Right lobe of liver (tissue), 6 donors: Measurements from ENCODE around the gene MID1IP1. TPM values are rescaled to one million over a fixed set of nuclear protein-coding genes. Genes with fewer than 3 reads are reported as not detected.
A peak's percentile ranks its signal among the peaks of the same experiment; 100 is the strongest.

Experiments
- ATAC-seq, 4 donors: fragments of 200-7000 bp; cut with Tn5 transposase; one replicate each; pipeline ENCODE4 v1.9.1; 2020; ENCODE audit warnings: mild to moderate bottlenecking in 4 of 4, moderate library complexity in 4 of 4
- DNase-seq, 3 donors: peaks; one replicate each; pipeline ENCODE4 v3.0.0-alpha.2; 2020
- H3K27ac ChIP-seq, 3 donors: fragments of 200-600 bp; one replicate each; pipeline ENCODE4 v1.8.0; 2022
- H3K27me3 ChIP-seq, 2 donors: fragments of 200-600 bp; one replicate each; pipeline ENCODE4 v1.8.0; 2022
- H3K36me3 ChIP-seq, 4 donors: fragments of 200-600 bp; sonication (generic) in 1 of 4; one replicate each; pipeline versions ENCODE4 v1.5.1 to v1.8.0; 2017 to 2022; ENCODE audit warnings: control low read depth in 1 of 4
- H3K4me1 ChIP-seq, 4 donors: fragments of 200-600 bp; sonication (generic) in 1 of 4; one replicate each; pipeline versions ENCODE4 v1.5.1 to v1.8.0; 2017 to 2022; ENCODE audit warnings: control low read depth in 1 of 4
- H3K4me3 ChIP-seq, 3 donors: fragments of 200-600 bp; one replicate each; pipeline ENCODE4 v1.8.0; 2022
- H3K9me3 ChIP-seq, 4 donors: fragments of 200-600 bp; sonication (generic) in 1 of 4; one replicate each; pipeline versions ENCODE4 v1.5.1 to v1.8.0; 2017 to 2022; ENCODE audit warnings: control low read depth in 1 of 4
- POLR2A ChIP-seq: fragments of 450-650 bp; IDR thresholded peaks from one replicate; pipeline ENCODE4 v1.6.1; 2017; ENCODE audit warnings: antibody characterized with exemption, mild to moderate bottlenecking
- WGBS: methylation state at CpG from one replicate; pipeline ENCODE4 v1.1.6; 2018; ENCODE audit warnings: low coverage, low lambda C conversion rate; ENCODE audit not compliant: insufficient coverage; ENCODE audit errors: missing lambda C conversion rate; 5-methylcytosine and 5-hydroxymethylcytosine counted together
- intact Hi-C, 2 donors: fragments of 100-400 bp; cut with DNase I; formaldehyde crosslinking; loops; one replicate each; pipeline versions ENCODE4 v1.11.2 to v1.14.1; 2022
- total RNA-seq, 6 experiments: library from RNA; depleted of rRNA in 2 of 6; stranded (reverse); fragments of >200 nt in 2 of 6; fragmentation: NEBNext Ultra II Directional in 3 of 6; extraction: Animal tissue kit (Norgen Biotek cat#: 25700) in 3 of 6; gene quantifications; one replicate each; pipeline versions ENCODE4 v1.1.0 to v1.2.4, GENCODE V29; 2016 to 2023
- TF ChIP-seq, protein P1 (sequence below), 4 donors: fragments of 200-600 bp in 3 of 4; fragments of 450-650 bp in 1 of 4; IDR thresholded peaks; one replicate each; pipeline versions ENCODE4 v1.5.1 to v1.8.0; 2016 to 2022; ENCODE audit warnings: antibody characterized with exemption in 4 of 4, mild to moderate bottlenecking in 2 of 4
- donor health status: DM: no; HTN: yes; CAD: no.
- donor health status: DM: no; HTN: no; CAD: no.
- donor health status: DM: no; HTN: no; CAD: no.
- donor health status: DM: no; HTN: yes; CAD: no.
- donor health status: DM: no; HTN: yes; CAD: no.

MID1IP1 gene
- total RNA-seq, 6 experiments from 2014 or later: 18.4 to 59.8 (median 41.2) TPM

DNA sequence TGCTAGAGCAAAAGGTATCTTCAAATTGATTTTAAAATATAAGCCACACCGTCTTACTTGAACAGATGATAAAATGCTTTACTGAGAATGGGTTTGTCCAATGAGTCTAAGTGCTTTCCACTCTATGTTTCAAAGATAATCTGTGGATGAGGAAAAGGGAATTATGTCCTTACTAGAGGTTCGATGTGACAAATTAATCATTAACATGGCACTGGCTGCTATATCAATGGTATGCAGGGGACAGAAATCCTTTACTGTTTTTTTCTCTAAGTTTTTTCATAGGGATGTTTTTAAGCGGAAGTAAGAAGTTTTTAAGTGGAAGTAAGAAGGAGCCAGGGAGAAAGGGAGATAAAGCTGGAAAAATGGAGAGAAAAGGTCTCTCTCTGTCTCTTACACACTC lies 38.0 kb downstream of the MID1IP1 start:
- no peak overlapping the region for H3K27ac ChIP-seq
- 30% methylated on average over 3 of the region's 3 CpGs for WGBS

DNA sequence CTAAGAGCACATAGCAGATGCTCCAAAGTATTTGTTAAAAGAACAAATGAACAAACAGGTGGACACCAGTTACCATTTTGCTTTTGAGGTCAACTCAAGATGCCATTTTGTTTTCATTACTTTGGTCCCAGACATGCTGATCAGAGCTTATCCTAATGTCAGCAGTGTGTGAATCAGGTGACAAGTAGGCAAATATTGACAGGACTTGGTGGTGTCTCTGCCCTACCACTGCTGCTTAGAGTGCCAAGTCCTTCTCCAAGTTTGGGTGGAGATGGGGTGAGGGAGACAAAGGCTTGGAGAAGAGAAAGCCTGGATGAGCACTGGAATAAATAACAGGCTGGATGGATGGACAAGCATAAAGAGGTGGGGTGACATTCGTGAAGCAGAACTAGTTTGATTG lies 38.7 kb downstream of the MID1IP1 start:
- intact Hi-C loops: no loop called here
- 32% methylated on average over 1 of the region's 1 CpG for WGBS
- Histone ChIP-seq H3K27ac (no peak overlapping the region), H3K9me3 (no peaks in the 10 kb centered on the region), H3K4me3 (no peak overlapping the region), H3K4me1 (peaks cover 0 to 3% (median 0%) of the 10 kb centered on the region in 4 donors), H3K27me3 (no peaks in the 10 kb centered on the region), H3K36me3 (no peaks in the 10 kb centered on the region)
- TF ChIP-seq, protein P1, sequence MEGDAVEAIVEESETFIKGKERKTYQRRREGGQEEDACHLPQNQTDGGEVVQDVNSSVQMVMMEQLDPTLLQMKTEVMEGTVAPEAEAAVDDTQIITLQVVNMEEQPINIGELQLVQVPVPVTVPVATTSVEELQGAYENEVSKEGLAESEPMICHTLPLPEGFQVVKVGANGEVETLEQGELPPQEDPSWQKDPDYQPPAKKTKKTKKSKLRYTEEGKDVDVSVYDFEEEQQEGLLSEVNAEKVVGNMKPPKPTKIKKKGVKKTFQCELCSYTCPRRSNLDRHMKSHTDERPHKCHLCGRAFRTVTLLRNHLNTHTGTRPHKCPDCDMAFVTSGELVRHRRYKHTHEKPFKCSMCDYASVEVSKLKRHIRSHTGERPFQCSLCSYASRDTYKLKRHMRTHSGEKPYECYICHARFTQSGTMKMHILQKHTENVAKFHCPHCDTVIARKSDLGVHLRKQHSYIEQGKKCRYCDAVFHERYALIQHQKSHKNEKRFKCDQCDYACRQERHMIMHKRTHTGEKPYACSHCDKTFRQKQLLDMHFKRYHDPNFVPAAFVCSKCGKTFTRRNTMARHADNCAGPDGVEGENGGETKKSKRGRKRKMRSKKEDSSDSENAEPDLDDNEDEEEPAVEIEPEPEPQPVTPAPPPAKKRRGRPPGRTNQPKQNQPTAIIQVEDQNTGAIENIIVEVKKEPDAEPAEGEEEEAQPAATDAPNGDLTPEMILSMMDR (IDR thresholded peaks at IDR 0.05): no peak
- no peak for TF ChIP-seq POLR2A
- DNase-seq (no peak), ATAC-seq (peak in 3 of 4 donors; percentile 50 to 73 (median 70))

More for the DNA sequence above, 38.0 kb downstream of the MID1IP1 start:
- no peak overlapping the region for H3K4me3 ChIP-seq
- H3K36me3 ChIP-seq: no peaks in the 10 kb centered on the region
- ATAC-seq (peak in 3 of 4 donors; percentile 45 to 69 (median 63)), DNase-seq (no peak)
- no peaks in the 10 kb centered on the region for H3K9me3 ChIP-seq
- peaks cover 0 to 3% (median 0%) of the 10 kb centered on the region in 4 donors for H3K4me1 ChIP-seq
- H3K27me3 ChIP-seq: no peaks in the 10 kb centered on the region
- TF ChIP-seq, protein P1 (IDR thresholded peaks at IDR 0.05): no peak
- TF ChIP-seq POLR2A: no peak
- intact Hi-C loops: no loop called here

GRCh38 chrX:38841750-38842149 lies 40.5 kb downstream of the MID1IP1 start:
- Histone ChIP-seq H3K27me3 (no peaks in the 10 kb centered on the region), H3K36me3 (no peaks in the 10 kb centered on the region), H3K9me3 (no peaks in the 10 kb centered on the region), H3K27ac (no peak overlapping the region), H3K4me3 (no peak overlapping the region), H3K4me1 (peaks cover 0 to 5% (median 0%) of the 10 kb centered on the region in 4 donors)
- 33% methylated on average over 2 of the region's 2 CpGs for WGBS
- ATAC-seq: peak in 1 of 4 donors; percentile 63
- intact Hi-C loops: no loop called here
- DNase-seq: no peak
- TF ChIP-seq, protein P1 (IDR thresholded peaks at IDR 0.05): no peak
- TF ChIP-seq POLR2A: no peak

DNA sequence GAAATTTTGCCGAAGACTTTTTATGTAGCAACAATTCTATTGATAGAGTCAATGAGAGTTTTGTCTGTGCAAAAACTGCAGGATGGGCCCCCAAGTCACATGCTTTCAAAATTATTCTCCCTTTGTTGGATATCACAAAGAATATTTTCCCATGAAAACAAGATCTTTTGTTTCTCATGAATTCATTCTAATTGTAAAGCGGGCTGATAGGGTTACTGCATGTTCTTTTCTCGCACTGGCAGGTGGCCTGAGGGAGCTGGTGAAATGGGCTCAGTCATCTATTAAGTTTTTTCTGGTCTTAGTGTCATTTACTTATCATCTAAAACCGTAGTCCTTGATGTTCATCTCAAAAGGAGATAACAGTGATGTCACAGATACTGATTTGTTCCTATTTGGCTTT lies 44.2 kb downstream of the MID1IP1 start:
- Histone ChIP-seq H3K9me3 (no peaks in the 10 kb centered on the region), H3K27ac (no peak overlapping the region), H3K27me3 (no peaks in the 10 kb centered on the region), H3K36me3 (no peaks in the 10 kb centered on the region), H3K4me1 (peaks cover 0 to 13% (median 0%) of the 10 kb centered on the region in 4 donors), H3K4me3 (no peak overlapping the region)
- TF ChIP-seq POLR2A: no peak
- TF ChIP-seq, protein P1 (IDR thresholded peaks at IDR 0.05): no peak
- intact Hi-C loops: no loop called here
- 68% methylated on average over 4 of the region's 4 CpGs for WGBS
- ATAC-seq (no peak), DNase-seq (no peak)
